GM23248 (cell line): Measurements from ENCODE around the gene STAM. TPM values are rescaled to one million over a fixed set of nuclear protein-coding genes. Genes with fewer than 3 reads are reported as not detected.

ENCODE experiments used
- DNase-seq: peaks from one replicate; pipeline ENCODE4 v3.0.0-alpha.2; 2015
- H2AFZ ChIP-seq: fragments of 200-600 bp; sonication (generic); 2 replicates; pipeline ENCODE4 v1.6.1; 2016; ENCODE audit warnings: antibody characterized with exemption
- H3F3A ChIP-seq: fragments of 200-600 bp; sonication (generic); 2 replicates; pipeline ENCODE4 v1.6.1; 2016; ENCODE audit warnings: mild to moderate bottlenecking, antibody characterized with exemption, mixed run types; ENCODE audit not compliant: insufficient read depth
- H3K27ac ChIP-seq: fragments of 200-600 bp; sonication (generic); 2 replicates; pipeline ENCODE4 v1.5.1; 2016; ENCODE audit warnings: mild to moderate bottlenecking
- H3K27me3 ChIP-seq: fragments of 200-600 bp; sonication (generic); replicated peaks from 2 replicates; pipeline ENCODE4 v1.6.1; 2016; ENCODE audit warnings: mild to moderate bottlenecking; ENCODE audit not compliant: insufficient read depth
- H3K36me3 ChIP-seq: fragments of 200-600 bp; sonication (generic); 2 replicates; pipeline ENCODE4 v1.6.1; 2016; ENCODE audit warnings: low read depth, mild to moderate bottlenecking
- H3K4me1 ChIP-seq: fragments of 200-600 bp; sonication (generic); 2 replicates; pipeline ENCODE4 v1.6.1; 2016; ENCODE audit warnings: mild to moderate bottlenecking; ENCODE audit not compliant: insufficient read depth
- H3K4me2 ChIP-seq: fragments of 200-600 bp; sonication (generic); one replicate; pipeline ENCODE4 v1.6.1; 2016; ENCODE audit warnings: mild to moderate bottlenecking; ENCODE audit not compliant: unreplicated experiment
- H3K4me3 ChIP-seq: fragments of 200-600 bp; sonication (generic); 2 replicates; pipeline ENCODE4 v1.5.1; 2016; ENCODE audit warnings: mild to moderate bottlenecking
- H3K79me2 ChIP-seq: fragments of 200-600 bp; sonication (generic); 2 replicates; pipeline ENCODE4 v1.6.1; 2016; ENCODE audit warnings: mild to moderate bottlenecking; ENCODE audit not compliant: insufficient read depth
- H3K9ac ChIP-seq: fragments of 200-600 bp; sonication (generic); 2 replicates; pipeline ENCODE4 v1.6.1; 2016; ENCODE audit warnings: mild to moderate bottlenecking
- H3K9me2 ChIP-seq: fragments of 200-600 bp; sonication (generic); 2 replicates; pipeline ENCODE4 v1.6.1; 2016; ENCODE audit warnings: mixed run types, mild to moderate bottlenecking, moderate library complexity; ENCODE audit not compliant: insufficient read depth
- H3K9me3 ChIP-seq: fragments of 200-600 bp; sonication (generic); one replicate; pipeline ENCODE4 v1.6.1; 2017; ENCODE audit warnings: low read depth
- H4K20me1 ChIP-seq: fragments of 200-600 bp; sonication (generic); 2 replicates; pipeline ENCODE4 v1.6.0; 2016; ENCODE audit not compliant: insufficient read depth
- EZH2 ChIP-seq: fragments of 200-600 bp; sonication (generic); IDR thresholded peaks from 2 replicates; pipeline ENCODE4 v1.6.1; 2018; ENCODE audit warnings: antibody characterized with exemption, mild to moderate bottlenecking; ENCODE audit not compliant: insufficient read depth, poor library complexity, severe bottlenecking
- EZH2phosphoT487 ChIP-seq: fragments of 200-600 bp; sonication (generic); IDR thresholded peaks from 2 replicates; pipeline ENCODE4 v1.6.1; 2018; ENCODE audit warnings: antibody characterized with exemption, moderate library complexity, mild to moderate bottlenecking, low read depth; ENCODE audit not compliant: insufficient read depth
- WGBS, 2 experiments: methylation state at CpG; one replicate each; pipeline ENCODE4 v1.1.6; 2015 to 2017; ENCODE audit warnings: low lambda C conversion rate in 2 of 2, low coverage in 1 of 2; ENCODE audit errors: missing lambda C conversion rate in 2 of 2; 5-methylcytosine and 5-hydroxymethylcytosine counted together
- in situ Hi-C: fragments of 300-500 bp; cut with MboI; formaldehyde crosslinking; loops from 2 replicates; pipeline ENCODE4 v1.15.0; 2020
- polyA plus RNA-seq: library from polyadenylated mRNA; unstranded; fragments of >200 nt; fragmentation: Nextera tagmentation; extraction: Ambion mirVana; gene quantifications from 2 replicates; pipeline ENCODE4 v1.2.1, GENCODE V29; 2016
- total RNA-seq: library from RNA; depleted of rRNA; stranded (reverse); fragments of >200 nt; shearing (Covaris generic); gene quantifications from 2 replicates; pipeline ENCODE4 v1.2.3, GENCODE V29; 2014

STAM gene
- total and polyA plus RNA-seq, 2 experiments from 2014 or later = 25.2 to 29.2 TPM

- no peak overlapping the region for H2AFZ ChIP-seq
- H3K4me3 ChIP-seq = no peak overlapping the region
- no peak for DNase-seq
- H3K9me2 ChIP-seq = no peaks in the 10 kb centered on the region
- no peak overlapping the region for H3K9ac ChIP-seq
- no peaks in the 10 kb centered on the region for H3K27me3 ChIP-seq
- in situ Hi-C loops = no loop called here
- no peaks in the 10 kb centered on the region for H3F3A ChIP-seq
- H3K79me2 ChIP-seq = peaks cover 9% of the 10 kb centered on the region; the same call in 1 of the 2 replicates
- H4K20me1 ChIP-seq = no peaks in the 10 kb centered on the region
- H3K4me1 ChIP-seq = no peaks in the 10 kb centered on the region
- no peak overlapping the region for H3K4me2 ChIP-seq
- peaks cover 61% of the 10 kb centered on the region for H3K36me3 ChIP-seq
- no peak overlapping the region for H3K27ac ChIP-seq
- WGBS, 2 experiments = 87 to 94% methylated on average over 5 of the region's 5 CpGs
- TF ChIP-seq EZH2 (no peak), EZH2phosphoT487 (no peak)
- H3K9me3 ChIP-seq = no peaks in the 10 kb centered on the region
Measured at GRCh38 chr10:17709492-17709891, 65.5 kb downstream of the STAM start.

GRCh38 chr10:17710181-17710580 is 66.2 kb downstream of the STAM start:
- TF ChIP-seq EZH2phosphoT487 (no peak), EZH2 (no peak)
- in situ Hi-C loops = no loop called here
- peaks cover 66% of the 10 kb centered on the region for H3K36me3 ChIP-seq
- H3K27ac ChIP-seq = no peak overlapping the region
- H3K27me3 ChIP-seq = no peaks in the 10 kb centered on the region
- H3K4me1 ChIP-seq = no peaks in the 10 kb centered on the region
- H3K9ac ChIP-seq = no peak overlapping the region
- H3K9me3 ChIP-seq = no peaks in the 10 kb centered on the region
- H3K4me3 ChIP-seq = no peak overlapping the region
- no peak overlapping the region for H3K4me2 ChIP-seq
- DNase-seq = no peak
- no peaks in the 10 kb centered on the region for H4K20me1 ChIP-seq
- H3K9me2 ChIP-seq = no peaks in the 10 kb centered on the region
- peaks cover 9% of the 10 kb centered on the region; the same call in 1 of the 2 replicates for H3K79me2 ChIP-seq
- WGBS, 2 experiments = 75 to 77% methylated on average over 4 of the region's 4 CpGs
- H3F3A ChIP-seq = no peaks in the 10 kb centered on the region
- H2AFZ ChIP-seq = no peak overlapping the region

DNA sequence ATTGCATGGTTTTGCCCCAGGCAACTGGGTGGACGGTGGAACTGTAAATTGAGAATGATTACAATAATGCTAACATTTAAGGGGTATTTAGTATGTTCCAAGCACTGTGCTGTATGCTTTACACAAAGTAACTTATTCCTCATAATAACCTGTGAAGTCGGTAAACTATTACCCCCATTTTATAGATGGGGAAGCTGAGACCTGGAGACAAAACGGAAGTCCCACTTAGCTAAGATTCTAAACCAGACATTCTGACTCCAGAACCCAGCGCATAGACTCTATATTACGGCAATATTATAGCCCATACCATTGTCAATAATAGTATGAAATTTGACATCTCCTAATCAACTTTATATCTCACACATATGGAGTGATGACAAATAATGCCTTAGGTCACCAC is 68.1 kb downstream of the STAM start:
- no peak for TF ChIP-seq EZH2
- TF ChIP-seq EZH2phosphoT487 = no peak
- in situ Hi-C loops = no loop called here
- H3K27me3 ChIP-seq = no peaks in the 10 kb centered on the region
- H3F3A ChIP-seq = no peaks in the 10 kb centered on the region
- no peaks in the 10 kb centered on the region for H3K9me2 ChIP-seq
- H3K36me3 ChIP-seq = peaks cover 67% of the 10 kb centered on the region
- no peaks in the 10 kb centered on the region for H3K4me1 ChIP-seq
- H2AFZ ChIP-seq = no peak overlapping the region
- peaks cover 4% of the 10 kb centered on the region; the same call in 1 of the 2 replicates for H3K79me2 ChIP-seq
- H3K9me3 ChIP-seq = no peaks in the 10 kb centered on the region
- H4K20me1 ChIP-seq = no peaks in the 10 kb centered on the region
- no peak overlapping the region for H3K4me3 ChIP-seq
- H3K4me2 ChIP-seq = no peak overlapping the region
- H3K9ac ChIP-seq = no peak overlapping the region
- 92 to 97% methylated on average over 5 of the region's 5 CpGs for WGBS, 2 experiments
- H3K27ac ChIP-seq = no peak overlapping the region
- DNase-seq = no peak

DNA sequence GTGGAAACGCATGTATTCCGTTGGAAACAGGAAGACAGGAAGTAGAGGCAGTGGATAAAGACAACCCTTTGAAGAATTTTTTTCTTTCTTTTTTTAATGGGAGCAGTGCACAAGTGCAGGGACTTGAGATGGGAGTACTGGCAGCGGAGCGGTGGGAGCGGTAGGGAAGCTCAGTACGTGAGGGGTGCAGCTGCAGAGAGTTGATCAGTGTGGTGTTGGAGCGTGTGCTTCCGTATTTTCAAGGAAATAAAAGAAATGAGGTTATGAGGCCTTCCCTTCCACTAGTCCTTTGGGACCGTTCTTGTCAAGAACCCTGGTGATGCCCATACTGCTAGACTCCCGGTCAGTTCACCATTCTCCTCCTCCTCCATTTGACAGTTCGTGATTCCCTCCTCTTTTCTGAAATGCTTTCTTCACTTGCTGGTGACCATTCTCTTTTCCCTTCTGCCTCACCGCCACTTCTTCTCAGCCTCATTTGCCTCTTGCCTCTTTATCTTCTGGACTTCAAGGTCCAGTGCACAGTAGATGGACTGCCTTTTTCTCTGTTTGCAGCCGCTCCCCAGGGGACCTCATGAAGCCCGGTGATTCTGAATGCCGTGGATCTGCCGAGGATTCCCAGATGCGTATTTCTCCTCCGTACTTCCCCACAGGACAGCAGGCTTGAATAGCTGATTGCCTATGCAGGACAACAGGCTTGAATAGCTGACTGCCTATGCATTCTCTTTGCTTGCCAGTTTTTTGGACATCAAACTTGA is 68.9 kb downstream of the STAM start:
- Histone ChIP-seq H3K79me2 (peaks cover 4% of the 10 kb centered on the region; the same call in 1 of the 2 replicates), H3K27me3 (no peaks in the 10 kb centered on the region), H3K4me1 (no peaks in the 10 kb centered on the region), H3K9me3 (no peaks in the 10 kb centered on the region), H3K9ac (no peak overlapping the region), H3K4me3 (no peak overlapping the region), H3K27ac (no peak overlapping the region), H2AFZ (no peak overlapping the region), H3K9me2 (no peaks in the 10 kb centered on the region), H3K36me3 (peaks cover 74% of the 10 kb centered on the region), H3F3A (no peaks in the 10 kb centered on the region), H4K20me1 (no peaks in the 10 kb centered on the region), H3K4me2 (no peak overlapping the region)
- in situ Hi-C loops = no loop called here
- no peak for TF ChIP-seq EZH2
- no peak for TF ChIP-seq EZH2phosphoT487
- DNase-seq = no peak
- 84% methylated on average over 17 to 18 of the region's 18 CpGs for WGBS, 2 experiments
